HG03520 (cell line): ENCODE data around the gene SCEL.

Experiments
- ATAC-seq: cut with Tn5 transposase; IDR thresholded peaks from one replicate; pipeline ENCODE4 v1.9.1; 2021; ENCODE audit warnings: mild to moderate bottlenecking, moderate library complexity; ENCODE audit not compliant: unreplicated experiment

The SCEL gene

GRCh38 chr13:77521595-77522367, 13.7 kb upstream of the SCEL start:
- ATAC-seq: no peak

GRCh38 chr13:77522444-77522843, 13.1 kb upstream of the SCEL start:
- ATAC-seq: no peak

GRCh38 chr13:77523386-77523785, 12.1 kb upstream of the SCEL start:
- ATAC-seq: no peak

DNA sequence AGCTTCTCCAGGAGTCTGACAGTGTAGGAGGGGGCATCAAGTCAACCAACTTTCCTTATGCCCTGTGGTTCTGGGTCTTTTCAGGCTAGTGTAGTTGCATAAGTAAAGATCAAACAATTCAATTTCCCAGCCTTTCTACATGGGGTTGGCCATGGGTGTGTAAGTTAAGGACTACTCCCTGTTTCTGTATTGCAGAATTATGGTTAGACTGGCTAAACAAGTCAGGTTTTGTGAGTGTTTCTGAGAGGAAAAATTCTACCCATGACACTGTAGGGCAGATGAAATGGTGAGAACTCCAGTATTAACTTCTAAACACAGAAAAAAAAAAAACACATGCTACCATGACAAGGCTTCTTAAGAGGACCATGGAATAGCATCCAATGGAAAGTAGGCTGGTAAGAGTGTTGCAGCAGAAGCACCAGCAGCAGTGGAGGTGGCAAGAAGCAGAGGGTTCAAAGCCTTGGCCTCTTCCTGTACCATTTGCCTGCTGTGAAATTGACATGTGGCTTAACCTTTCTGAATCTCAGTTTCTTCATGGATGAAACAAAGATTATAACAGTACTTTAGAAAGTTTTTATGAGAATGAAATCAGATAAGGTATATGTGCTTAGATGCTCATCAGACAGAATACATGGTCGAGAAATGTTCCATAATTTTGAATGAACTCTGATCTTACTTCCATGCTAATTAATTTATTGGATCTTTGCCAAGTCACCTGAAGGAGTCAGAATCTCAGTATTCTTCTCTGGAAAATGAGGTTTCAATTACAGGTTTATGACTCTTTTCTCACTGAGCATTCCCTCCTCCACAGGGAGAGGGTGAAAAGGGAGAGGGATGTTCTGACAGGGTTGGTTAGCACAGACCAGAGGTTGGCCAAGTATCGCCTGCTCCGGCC, 11.4 kb upstream of the SCEL start:
- no peak for ATAC-seq

DNA sequence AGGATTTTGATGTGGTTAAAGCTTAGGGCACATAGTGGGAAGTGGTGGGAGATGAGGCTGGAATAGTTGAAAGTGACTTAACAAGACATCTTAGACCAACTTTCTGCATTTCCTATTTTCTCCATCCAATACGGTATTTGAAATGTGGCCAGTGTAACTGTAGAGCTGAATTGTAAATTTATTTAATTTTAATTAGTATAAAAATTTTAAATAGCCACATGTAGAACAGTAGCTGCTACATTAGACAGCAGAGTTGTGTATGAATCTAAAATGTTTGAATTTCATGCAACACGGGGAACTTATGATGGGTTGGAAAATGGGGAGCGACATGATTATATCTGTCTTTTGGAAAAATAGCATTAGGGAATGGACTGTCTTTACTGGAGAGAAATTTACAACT, 7.1 kb upstream of the SCEL start:
- ATAC-seq: no peak

DNA sequence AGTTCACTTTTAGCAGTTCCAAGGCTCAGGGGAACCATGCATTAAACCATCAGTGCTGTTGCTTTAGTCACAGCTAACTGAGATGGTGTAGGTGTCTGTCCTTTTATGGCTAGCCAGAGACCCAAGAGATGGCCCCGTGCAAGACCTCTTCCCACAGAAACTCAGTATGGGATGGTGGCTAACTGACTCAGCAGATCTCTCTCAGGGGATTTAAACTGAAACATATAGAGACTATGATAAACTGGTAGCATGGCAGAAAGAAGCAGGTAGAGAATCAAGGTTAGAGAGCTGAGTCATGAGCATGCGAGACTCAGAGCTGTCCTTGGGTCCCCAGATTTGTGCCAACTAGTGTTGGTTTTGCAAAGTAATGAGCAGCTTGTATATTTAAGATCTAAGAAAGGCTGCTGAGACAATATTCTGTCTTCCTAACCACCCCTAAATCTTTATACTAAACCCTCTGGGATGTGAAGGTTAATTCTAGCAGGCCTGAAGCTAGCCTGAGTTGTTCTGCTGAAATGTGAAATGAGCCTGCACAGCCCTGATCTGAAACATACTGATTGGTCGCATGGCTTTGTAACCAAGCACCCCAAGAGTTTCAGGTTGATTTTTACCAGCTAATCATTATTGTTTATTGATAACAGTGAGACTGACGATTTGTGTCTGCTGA, 6.5 kb upstream of the SCEL start:
- peak; percentile 81 for ATAC-seq

GRCh38 chr13:77529501-77529840, 6.0 kb upstream of the SCEL start:
- no peak for ATAC-seq

GRCh38 chr13:77530875-77531274, 4.6 kb upstream of the SCEL start:
- no peak for ATAC-seq

- no peak for ATAC-seq
Observed at GRCh38 chr13:77532983-77533382, 2.5 kb upstream of the SCEL start.

DNA sequence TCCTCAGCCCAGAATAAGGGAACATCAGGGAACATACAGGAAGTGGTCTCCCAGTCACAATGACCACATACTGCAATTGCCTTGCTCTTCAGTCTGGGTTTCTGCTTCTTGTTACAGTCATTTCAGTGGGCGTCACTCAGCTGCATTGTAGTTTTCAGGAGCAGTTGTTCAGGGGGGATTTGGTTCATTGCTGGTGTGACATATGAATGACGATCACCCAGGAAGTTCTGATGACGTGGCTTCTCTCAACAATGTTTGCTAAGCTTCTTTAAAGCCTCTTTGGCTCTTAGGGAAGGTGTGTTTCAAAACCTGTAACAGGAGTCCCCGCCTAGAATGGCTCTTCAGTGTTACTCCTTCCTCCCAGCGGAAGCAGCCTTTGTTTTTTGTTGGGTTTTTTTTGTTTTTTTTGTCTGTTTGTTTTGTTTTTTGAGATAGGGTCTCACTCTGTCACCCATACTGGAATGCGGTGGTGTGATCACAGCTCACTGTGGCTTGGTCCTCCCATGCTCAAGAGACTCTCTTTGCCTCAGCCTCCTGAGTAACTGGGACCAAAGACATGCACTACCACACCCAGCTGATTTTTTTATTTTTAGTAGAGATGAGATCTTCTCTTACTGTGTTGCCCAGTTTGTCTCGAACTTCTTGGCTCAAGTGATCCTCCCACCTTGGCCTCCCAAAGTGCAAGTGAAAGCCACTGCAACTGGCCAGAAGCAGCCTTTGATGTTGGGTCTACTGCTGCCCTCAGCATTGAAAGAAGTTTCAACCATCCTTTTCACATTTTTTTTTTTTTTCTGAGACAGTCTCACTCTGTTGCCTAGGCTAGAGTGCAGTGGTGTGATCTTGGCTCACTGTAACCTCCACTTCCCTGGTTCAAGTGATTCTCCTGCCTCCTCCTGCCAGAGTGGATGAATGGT, 1.4 kb upstream of the SCEL start:
- ATAC-seq: no peak

GRCh38 chr13:77536358-77536757, 852 bp downstream of the SCEL start:
- ATAC-seq: no peak

DNA sequence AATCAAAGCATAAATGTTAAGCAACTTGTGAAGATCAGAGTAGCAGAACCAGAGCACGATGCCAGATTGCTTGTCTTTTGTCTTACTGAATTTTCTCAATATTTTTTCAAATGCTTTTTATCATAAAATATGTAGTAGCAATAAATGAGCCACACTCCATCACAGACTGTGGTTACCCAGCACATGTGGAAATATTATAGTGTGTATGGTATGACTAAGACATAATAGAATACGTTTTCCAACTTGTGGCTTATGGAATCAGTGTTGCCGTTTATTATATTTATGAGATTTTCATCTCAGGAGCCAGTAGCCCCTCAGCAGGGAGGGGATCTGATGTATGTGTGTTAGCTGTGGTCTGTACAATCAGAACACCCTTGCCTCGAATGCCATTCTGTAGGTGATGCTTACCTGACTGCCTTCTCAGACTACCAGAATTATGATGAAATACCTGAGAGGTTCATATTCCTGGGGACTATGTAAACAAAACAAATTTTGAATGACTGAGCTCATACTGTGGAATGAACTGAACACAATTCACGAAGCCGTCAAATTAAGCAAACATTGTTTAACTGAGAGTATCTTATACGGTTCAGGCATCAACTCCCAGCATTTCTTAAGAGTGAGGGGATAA, 1.9 kb downstream of the SCEL start:
- no peak for ATAC-seq

GRCh38 chr13:77543711-77544110, 8.2 kb downstream of the SCEL start:
- ATAC-seq: no peak

DNA sequence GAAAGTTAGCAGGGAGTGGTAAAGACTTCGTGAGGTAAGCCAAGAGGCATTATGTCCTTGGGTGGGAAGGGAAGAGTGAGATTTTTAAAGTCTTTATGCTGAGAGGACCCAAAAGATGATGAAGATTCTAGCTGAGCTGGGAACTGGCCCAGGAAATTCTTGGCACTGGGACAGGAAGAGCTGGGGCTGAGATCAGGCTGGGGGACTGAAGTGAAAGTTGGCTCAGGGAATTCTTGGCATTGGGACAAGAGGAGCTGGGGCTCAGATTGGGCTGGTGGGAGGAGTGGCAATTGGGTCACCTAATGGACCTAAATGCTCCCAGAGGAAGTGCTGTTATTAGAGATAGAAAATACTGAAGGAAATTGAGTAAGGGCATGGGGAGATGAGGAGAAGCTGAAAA, 8.8 kb downstream of the SCEL start:
- ATAC-seq: no peak

DNA sequence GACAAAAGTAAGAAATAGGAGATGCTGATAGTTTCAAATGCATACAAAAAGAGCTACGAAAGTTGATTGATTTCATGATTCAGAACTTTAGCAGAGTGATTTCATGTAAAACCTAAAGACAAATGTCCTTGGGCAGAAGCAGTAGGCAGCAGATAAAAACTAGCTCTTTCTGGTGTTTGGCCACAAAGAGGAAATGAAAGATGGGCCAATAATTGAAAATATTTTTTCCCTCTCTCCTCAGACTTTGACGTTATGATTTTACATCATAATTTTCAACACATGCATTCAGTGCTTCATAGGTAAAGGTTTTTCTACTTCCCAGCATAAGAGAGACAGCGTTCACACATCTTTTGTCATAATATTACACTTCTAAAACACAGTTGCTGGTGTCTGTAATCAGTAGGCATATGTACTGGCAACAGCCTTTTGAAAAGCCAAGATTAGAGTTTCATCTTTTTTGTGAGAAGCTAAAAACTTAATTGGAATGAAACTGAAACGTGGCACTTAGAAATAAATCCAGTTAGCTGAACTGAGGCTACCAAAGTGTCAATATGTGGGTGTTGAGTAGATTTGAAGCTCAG, 9.3 kb downstream of the SCEL start:
- ATAC-seq: peak; percentile 40

DNA sequence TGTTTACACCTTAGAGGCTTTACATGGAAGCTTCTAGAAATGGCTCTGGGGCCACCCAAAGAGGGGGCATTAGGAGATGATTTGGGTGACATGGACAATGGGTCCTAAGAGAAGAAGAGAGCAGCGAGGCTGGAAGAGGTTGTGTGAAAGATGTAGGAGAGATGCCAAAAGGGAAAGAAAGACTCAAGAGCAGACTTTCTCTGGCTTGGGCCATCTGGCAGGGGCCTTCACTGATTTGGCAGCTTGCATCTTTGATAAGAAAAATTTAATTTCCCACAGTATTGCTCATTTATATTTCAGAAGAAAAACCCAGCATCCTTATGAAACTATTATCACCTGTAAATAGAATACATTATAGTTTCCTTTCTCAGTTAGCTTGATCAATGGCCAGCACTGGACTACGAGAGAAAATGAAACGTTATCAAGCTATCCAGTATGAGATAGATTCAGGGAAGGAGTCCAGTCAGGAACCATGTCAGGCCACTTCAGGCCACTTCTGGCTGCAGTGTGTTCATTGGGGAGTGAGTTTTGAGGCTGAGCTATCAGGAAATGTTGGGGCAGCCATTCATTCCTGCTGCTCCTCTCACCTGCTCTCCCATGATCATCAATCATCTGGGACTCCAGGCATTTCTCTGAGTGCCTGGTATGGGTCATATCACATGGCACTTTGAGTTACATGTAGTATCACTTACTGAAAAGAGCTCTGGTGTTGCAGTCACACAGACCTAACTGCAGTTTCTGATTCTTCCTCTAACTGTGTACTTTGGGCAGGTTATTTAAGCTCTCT, 10.3 kb downstream of the SCEL start:
- no peak for ATAC-seq

GRCh38 chr13:77548095-77548494, 12.6 kb downstream of the SCEL start:
- ATAC-seq: no peak

DNA sequence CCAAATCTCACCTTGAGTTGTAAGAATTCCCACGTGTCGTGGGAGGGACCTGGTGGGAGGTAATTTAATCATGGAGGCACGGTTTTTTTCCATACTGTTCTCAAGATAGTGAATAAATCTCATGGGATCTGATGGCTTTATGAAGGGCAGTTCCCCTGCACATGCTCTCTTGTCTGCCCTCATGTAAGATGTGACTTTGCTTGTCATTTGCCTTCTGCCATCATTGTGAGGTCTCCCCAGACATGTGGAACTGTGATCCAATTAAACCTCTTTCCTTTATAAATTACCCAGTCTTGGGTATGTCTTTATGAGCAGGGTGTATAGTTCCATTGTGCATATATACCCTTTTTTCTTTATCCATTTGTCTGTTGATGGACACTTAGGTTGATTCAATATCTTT, 13.1 kb downstream of the SCEL start:
- ATAC-seq: no peak

- no peak for ATAC-seq
Observed at GRCh38 chr13:77554069-77554468, 18.6 kb downstream of the SCEL start.
